A549 (cell line): ENCODE data around the gene JAKMIP1.

ENCODE experiments used
- CBX2 ChIP-seq: fragments of 200-600 bp; sonication (generic); IDR thresholded peaks from 2 replicates; pipeline ENCODE4 v1.6.1; 2016; ENCODE audit warnings: low read depth, mild to moderate bottlenecking, borderline replicate concordance
- CEBPB ChIP-seq, 2 experiments: fragments of >200 bp in 1 of 2; sonication (Bioruptor Twin) in 1 of 2; formaldehyde crosslinking in 1 of 2; IDR thresholded peaks; 2 replicates each; pipeline ENCODE4 v1.6.1; 2012 to 2016
- CHD2 ChIP-seq: fragments of 150-350 bp; IDR thresholded peaks from 2 replicates; pipeline ENCODE4 v1.6.1; 2014; ENCODE audit warnings: low read length; ENCODE audit not compliant: partially characterized antibody
- HOXB13 ChIP-seq: fragments of 250-450 bp; sonication (Bioruptor Pico); IDR thresholded peaks from 2 replicates; pipeline ENCODE4 v1.5.0; 2020; ENCODE audit warnings: low read depth, mild to moderate bottlenecking, moderate library complexity
- JUNB ChIP-seq: fragments of >200 bp; sonication (Bioruptor Twin); formaldehyde crosslinking; IDR thresholded peaks from 2 replicates; pipeline ENCODE4 v1.6.1; 2016
- MAFK ChIP-seq: fragments of 450-650 bp; IDR thresholded peaks from 2 replicates; pipeline ENCODE4 v1.6.1; 2014; ENCODE audit not compliant: partially characterized antibody
- MAX ChIP-seq: IDR thresholded peaks from 2 replicates; pipeline ENCODE4 v1.6.1; 2012
- POLR2A ChIP-seq: IDR thresholded peaks from 2 replicates; pipeline ENCODE4 v1.6.1; 2012; ENCODE audit warnings: mild to moderate bottlenecking, low read length
- RAD21 ChIP-seq, 2 experiments: fragments of >200 bp in 1 of 2; sonication (Bioruptor Twin) in 1 of 2; formaldehyde crosslinking in 1 of 2; IDR thresholded peaks in 1 of 2; conservative IDR thresholded peaks in 1 of 2; 2 replicates in 1 of 2; 3 replicates in 1 of 2; pipeline ENCODE4 v1.6.1; 2012 to 2018; ENCODE audit warnings: inconsistent platforms in 1 of 2
- RCOR1 ChIP-seq: fragments of 150-350 bp; IDR thresholded peaks from 2 replicates; pipeline ENCODE4 v1.6.1; 2014; ENCODE audit warnings: antibody characterized with exemption, low read length, low read depth
- SMC3 ChIP-seq: fragments of >200 bp; sonication (Bioruptor Twin); formaldehyde crosslinking; IDR thresholded peaks from 3 replicates; pipeline ENCODE4 v1.6.1; 2018; ENCODE audit warnings: inconsistent platforms
- SREBF2 ChIP-seq: fragments of 450-650 bp; IDR thresholded peaks from 2 replicates; pipeline ENCODE4 v1.6.1; 2014; ENCODE audit warnings: mild to moderate bottlenecking, moderate library complexity
- TF ChIP-seq, protein P1 (sequence below): fragments of >200 bp; sonication (Bioruptor Twin); formaldehyde crosslinking; IDR thresholded peaks from 3 replicates; pipeline ENCODE4 v1.5.1; 2016
- TF ChIP-seq, protein P2 (sequence below): fragments of 150-350 bp; IDR thresholded peaks from 2 replicates; pipeline ENCODE4 v1.6.1; 2014; ENCODE audit warnings: low read depth, mild to moderate bottlenecking, low read length

GRCh38 chr4:6204871-6205566 is 4.7 kb upstream of the JAKMIP1 start:
- TF ChIP-seq, protein P1, sequence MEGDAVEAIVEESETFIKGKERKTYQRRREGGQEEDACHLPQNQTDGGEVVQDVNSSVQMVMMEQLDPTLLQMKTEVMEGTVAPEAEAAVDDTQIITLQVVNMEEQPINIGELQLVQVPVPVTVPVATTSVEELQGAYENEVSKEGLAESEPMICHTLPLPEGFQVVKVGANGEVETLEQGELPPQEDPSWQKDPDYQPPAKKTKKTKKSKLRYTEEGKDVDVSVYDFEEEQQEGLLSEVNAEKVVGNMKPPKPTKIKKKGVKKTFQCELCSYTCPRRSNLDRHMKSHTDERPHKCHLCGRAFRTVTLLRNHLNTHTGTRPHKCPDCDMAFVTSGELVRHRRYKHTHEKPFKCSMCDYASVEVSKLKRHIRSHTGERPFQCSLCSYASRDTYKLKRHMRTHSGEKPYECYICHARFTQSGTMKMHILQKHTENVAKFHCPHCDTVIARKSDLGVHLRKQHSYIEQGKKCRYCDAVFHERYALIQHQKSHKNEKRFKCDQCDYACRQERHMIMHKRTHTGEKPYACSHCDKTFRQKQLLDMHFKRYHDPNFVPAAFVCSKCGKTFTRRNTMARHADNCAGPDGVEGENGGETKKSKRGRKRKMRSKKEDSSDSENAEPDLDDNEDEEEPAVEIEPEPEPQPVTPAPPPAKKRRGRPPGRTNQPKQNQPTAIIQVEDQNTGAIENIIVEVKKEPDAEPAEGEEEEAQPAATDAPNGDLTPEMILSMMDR = no peak
- TF ChIP-seq RCOR1 (no peak), CHD2 (no peak), SMC3 (no peak), POLR2A (no peak), CEBPB (IDR thresholded peaks at IDR 0.05) (no peak), MAFK (no peak), JUNB (no peak), MAX (no peak), HOXB13 (no peak), SREBF2 (no peak), RAD21 (conservative IDR thresholded peaks at IDR 0.05 in 1 of 2, IDR thresholded peaks at IDR 0.05 in 1 of 2) (no peak), CBX2 (no peak)
- TF ChIP-seq, protein P2, sequence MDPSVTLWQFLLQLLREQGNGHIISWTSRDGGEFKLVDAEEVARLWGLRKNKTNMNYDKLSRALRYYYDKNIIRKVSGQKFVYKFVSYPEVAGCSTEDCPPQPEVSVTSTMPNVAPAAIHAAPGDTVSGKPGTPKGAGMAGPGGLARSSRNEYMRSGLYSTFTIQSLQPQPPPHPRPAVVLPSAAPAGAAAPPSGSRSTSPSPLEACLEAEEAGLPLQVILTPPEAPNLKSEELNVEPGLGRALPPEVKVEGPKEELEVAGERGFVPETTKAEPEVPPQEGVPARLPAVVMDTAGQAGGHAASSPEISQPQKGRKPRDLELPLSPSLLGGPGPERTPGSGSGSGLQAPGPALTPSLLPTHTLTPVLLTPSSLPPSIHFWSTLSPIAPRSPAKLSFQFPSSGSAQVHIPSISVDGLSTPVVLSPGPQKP = no peak
